Liver (tissue), 9 donors: Measurements from ENCODE around the gene SREBF1. TPM values are rescaled to one million over a fixed set of nuclear protein-coding genes. Genes with fewer than 3 reads are reported as not detected.

Experiments used
- DNase-seq: peaks from one replicate; pipeline ENCODE4 v3.0.0-alpha.2; 2017; ENCODE audit warnings: low spot score
- H3K27ac ChIP-seq, 2 donors: one replicate each; pipeline ENCODE4 v1.7.0; 2013; ENCODE audit warnings: inconsistent platforms in 2 of 2, low read length in 2 of 2, control low read depth in 1 of 2, low read depth in 1 of 2, mild to moderate bottlenecking in 1 of 2
- H3K27me3 ChIP-seq, 4 donors: one replicate each; pipeline versions ENCODE4 v1.6.1 to v1.7.0; 2013; ENCODE audit warnings: low read length in 3 of 4, inconsistent platforms in 1 of 4, mild to moderate bottlenecking in 1 of 4, moderate library complexity in 1 of 4; ENCODE audit not compliant: control insufficient read depth in 4 of 4, insufficient read depth in 4 of 4
- H3K36me3 ChIP-seq, 4 donors: one replicate each; pipeline versions ENCODE4 v1.6.1 to v1.7.0; 2013; ENCODE audit warnings: low read length in 3 of 4, mild to moderate bottlenecking in 3 of 4, low read depth in 1 of 4, moderate library complexity in 1 of 4; ENCODE audit not compliant: control insufficient read depth in 4 of 4, insufficient read depth in 3 of 4
- H3K4me1 ChIP-seq, 4 donors: one replicate each; pipeline versions ENCODE4 v1.6.1 to v1.7.0; 2013; ENCODE audit warnings: low read length in 3 of 4, mild to moderate bottlenecking in 3 of 4, moderate library complexity in 1 of 4; ENCODE audit not compliant: control insufficient read depth in 4 of 4, insufficient read depth in 4 of 4
- H3K4me3 ChIP-seq, 3 donors: one replicate each; pipeline versions ENCODE4 v1.6.1 to v1.7.0; 2013; ENCODE audit warnings: low read length in 3 of 3, control low read depth in 1 of 3, low read depth in 1 of 3, mild to moderate bottlenecking in 1 of 3
- H3K9ac ChIP-seq, 2 donors: one replicate each; pipeline ENCODE4 v1.7.0; 2013; ENCODE audit warnings: low read length in 2 of 2, mild to moderate bottlenecking in 2 of 2, moderate library complexity in 2 of 2, control low read depth in 1 of 2, low read depth in 1 of 2
- H3K9me3 ChIP-seq, 4 donors: one replicate each; pipeline versions ENCODE4 v1.6.1 to v1.7.0; 2013; ENCODE audit warnings: low read length in 3 of 4; ENCODE audit not compliant: control insufficient read depth in 4 of 4
- ATF3 ChIP-seq: IDR thresholded peaks from 2 replicates; pipeline ENCODE4 v1.6.1; 2016; ENCODE audit warnings: antibody characterized with exemption
- EGR1 ChIP-seq, 2 donors: IDR thresholded peaks; 2 replicates each; pipeline ENCODE4 v1.6.1; 2016 to 2018; ENCODE audit warnings: antibody characterized with exemption in 2 of 2, low read depth in 2 of 2
- FOXA1 ChIP-seq: IDR thresholded peaks from 2 replicates; pipeline ENCODE4 v1.6.1; 2016; ENCODE audit warnings: antibody characterized with exemption
- FOXA2 ChIP-seq: IDR thresholded peaks from 2 replicates; pipeline ENCODE4 v1.6.1; 2016; ENCODE audit warnings: antibody characterized with exemption
- GABPA ChIP-seq, 2 donors: IDR thresholded peaks in 1 of 2; conservative IDR thresholded peaks in 1 of 2; 2 replicates each; pipeline ENCODE4 v1.6.1; 2016; ENCODE audit warnings: antibody characterized with exemption in 2 of 2, mild to moderate bottlenecking in 1 of 2, moderate library complexity in 1 of 2
- HNF4A ChIP-seq, 2 donors: conservative IDR thresholded peaks; 2 replicates each; pipeline ENCODE4 v1.6.1; 2016; ENCODE audit warnings: antibody characterized with exemption in 2 of 2, mild to moderate bottlenecking in 2 of 2
- HNF4G ChIP-seq: IDR thresholded peaks from 2 replicates; pipeline ENCODE4 v1.6.1; 2016; ENCODE audit warnings: antibody characterized with exemption
- JUND ChIP-seq, 2 donors: IDR thresholded peaks; 2 replicates each; pipeline ENCODE4 v1.6.1; 2016; ENCODE audit warnings: antibody characterized with exemption in 2 of 2
- MAX ChIP-seq: IDR thresholded peaks from 2 replicates; pipeline ENCODE4 v1.6.1; 2016; ENCODE audit warnings: antibody characterized with exemption
- NR2F2 ChIP-seq: IDR thresholded peaks from 2 replicates; pipeline ENCODE4 v1.6.1; 2016; ENCODE audit warnings: antibody characterized with exemption
- RAD21 ChIP-seq, 2 donors: IDR thresholded peaks; 2 replicates each; pipeline ENCODE4 v1.6.1; 2016; ENCODE audit warnings: antibody characterized with exemption in 2 of 2, mild to moderate bottlenecking in 2 of 2
- RXRA ChIP-seq, 2 donors: IDR thresholded peaks; 2 replicates each; pipeline ENCODE4 v1.6.1; 2017 to 2018; ENCODE audit warnings: antibody characterized with exemption in 2 of 2, mild to moderate bottlenecking in 1 of 2
- SP1 ChIP-seq: IDR thresholded peaks from 2 replicates; pipeline ENCODE4 v1.6.1; 2018; ENCODE audit warnings: antibody characterized with exemption, mild to moderate bottlenecking
- TAF1 ChIP-seq: conservative IDR thresholded peaks from 2 replicates; pipeline ENCODE4 v1.6.1; 2016; ENCODE audit warnings: antibody characterized with exemption, mild to moderate bottlenecking
- YY1 ChIP-seq: IDR thresholded peaks from 2 replicates; pipeline ENCODE4 v1.6.1; 2016; ENCODE audit warnings: antibody characterized with exemption, mild to moderate bottlenecking
- ZBTB33 ChIP-seq: IDR thresholded peaks from 2 replicates; pipeline ENCODE4 v1.6.1; 2016; ENCODE audit warnings: antibody characterized with exemption
- WGBS: extraction: QIAGEN DNeasy Blood & Tissue Kit; methylation state at CpG from one replicate; pipeline ENCODE4 v1.1.7; 2013; 5-methylcytosine and 5-hydroxymethylcytosine counted together
- polyA plus RNA-seq, 2 donors: library from polyadenylated mRNA; stranded (reverse) in 1 of 2; unstranded in 1 of 2; fragments of 200-250 nt in 1 of 2; fragments of >200 nt in 1 of 2; fragmentation: Nextera tagmentation in 1 of 2; extraction: Ambion mirVana in 1 of 2; gene quantifications; one replicate each; pipeline versions ENCODE4 v1.2.1 to v1.2.3, GENCODE V29; 2013 to 2015
- total RNA-seq, 2 donors: library from RNA; depleted of rRNA; stranded (reverse); fragments of >200 nt; gene quantifications; one replicate each; pipeline ENCODE4 v1.2.3, GENCODE V29; 2014
- TF ChIP-seq, protein P1 (sequence below): IDR thresholded peaks from 2 replicates; pipeline ENCODE4 v1.6.1; 2016; ENCODE audit warnings: antibody characterized with exemption, mild to moderate bottlenecking
- TF ChIP-seq, protein P2 (sequence below): fragments of 150-350 bp; IDR thresholded peaks from 2 replicates; pipeline ENCODE4 v1.5.1; 2017; ENCODE audit warnings: improper control_type of control experiment, low read depth, low read length; ENCODE audit not compliant: missing input control
- donor health status: healthy.
- donor health status: healthy.
- donor health status: healthy.
- donor health status: healthy.
- donor health status: healthy.

Gene SREBF1
- total and polyA plus RNA-seq, 4 donors: 66.8 to 133 (median 101) TPM

DNA sequence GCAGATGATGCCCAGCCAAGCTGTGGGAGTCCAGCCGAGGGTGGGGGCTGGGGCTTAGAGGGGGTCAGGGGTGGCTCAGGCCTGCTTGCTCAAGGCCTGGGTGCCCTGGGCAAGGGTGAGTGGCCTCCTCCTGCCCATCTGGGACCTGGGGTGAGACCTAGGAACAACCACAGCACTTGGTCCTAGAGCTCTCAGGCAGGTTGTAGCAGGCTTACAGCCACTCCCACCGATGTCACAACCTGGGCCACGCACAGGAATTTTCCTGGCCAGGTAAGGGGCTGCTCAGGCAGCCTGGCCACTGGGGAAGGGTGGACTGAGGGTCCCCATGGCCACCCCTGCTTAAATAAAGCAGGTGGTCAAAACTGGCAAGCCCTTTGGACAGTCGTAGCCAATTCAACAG, 6.3 kb upstream of the SREBF1 start:
- H3K4me3 ChIP-seq: no peak overlapping the region
- no peak for DNase-seq
- no peaks in the 10 kb centered on the region for H3K9me3 ChIP-seq
- no peaks in the 10 kb centered on the region for H3K36me3 ChIP-seq
- 80% methylated on average over 4 of the region's 4 CpGs for WGBS
- H3K4me1 ChIP-seq: peaks cover 15 to 32% (median 24%) of the 10 kb centered on the region in 4 donors
- H3K27me3 ChIP-seq: no peaks in the 10 kb centered on the region
- TF ChIP-seq FOXA2: no peak
- TF ChIP-seq, protein P1, sequence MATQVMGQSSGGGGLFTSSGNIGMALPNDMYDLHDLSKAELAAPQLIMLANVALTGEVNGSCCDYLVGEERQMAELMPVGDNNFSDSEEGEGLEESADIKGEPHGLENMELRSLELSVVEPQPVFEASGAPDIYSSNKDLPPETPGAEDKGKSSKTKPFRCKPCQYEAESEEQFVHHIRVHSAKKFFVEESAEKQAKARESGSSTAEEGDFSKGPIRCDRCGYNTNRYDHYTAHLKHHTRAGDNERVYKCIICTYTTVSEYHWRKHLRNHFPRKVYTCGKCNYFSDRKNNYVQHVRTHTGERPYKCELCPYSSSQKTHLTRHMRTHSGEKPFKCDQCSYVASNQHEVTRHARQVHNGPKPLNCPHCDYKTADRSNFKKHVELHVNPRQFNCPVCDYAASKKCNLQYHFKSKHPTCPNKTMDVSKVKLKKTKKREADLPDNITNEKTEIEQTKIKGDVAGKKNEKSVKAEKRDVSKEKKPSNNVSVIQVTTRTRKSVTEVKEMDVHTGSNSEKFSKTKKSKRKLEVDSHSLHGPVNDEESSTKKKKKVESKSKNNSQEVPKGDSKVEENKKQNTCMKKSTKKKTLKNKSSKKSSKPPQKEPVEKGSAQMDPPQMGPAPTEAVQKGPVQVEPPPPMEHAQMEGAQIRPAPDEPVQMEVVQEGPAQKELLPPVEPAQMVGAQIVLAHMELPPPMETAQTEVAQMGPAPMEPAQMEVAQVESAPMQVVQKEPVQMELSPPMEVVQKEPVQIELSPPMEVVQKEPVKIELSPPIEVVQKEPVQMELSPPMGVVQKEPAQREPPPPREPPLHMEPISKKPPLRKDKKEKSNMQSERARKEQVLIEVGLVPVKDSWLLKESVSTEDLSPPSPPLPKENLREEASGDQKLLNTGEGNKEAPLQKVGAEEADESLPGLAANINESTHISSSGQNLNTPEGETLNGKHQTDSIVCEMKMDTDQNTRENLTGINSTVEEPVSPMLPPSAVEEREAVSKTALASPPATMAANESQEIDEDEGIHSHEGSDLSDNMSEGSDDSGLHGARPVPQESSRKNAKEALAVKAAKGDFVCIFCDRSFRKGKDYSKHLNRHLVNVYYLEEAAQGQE: no peak
- no peak for TF ChIP-seq JUND (IDR thresholded peaks at IDR 0.05)
- TF ChIP-seq ZBTB33: no peak
- TF ChIP-seq HNF4G: no peak
- no peak for TF ChIP-seq TAF1
- TF ChIP-seq RAD21 (IDR thresholded peaks at IDR 0.05): no peak
- no peak for TF ChIP-seq RXRA (IDR thresholded peaks at IDR 0.05)
- TF ChIP-seq SP1: no peak
- TF ChIP-seq MAX: no peak
- TF ChIP-seq EGR1 (IDR thresholded peaks at IDR 0.05; ENCODE audit: low read depth in 2 of 2): no peak
- TF ChIP-seq NR2F2: no peak
- TF ChIP-seq, protein P2, sequence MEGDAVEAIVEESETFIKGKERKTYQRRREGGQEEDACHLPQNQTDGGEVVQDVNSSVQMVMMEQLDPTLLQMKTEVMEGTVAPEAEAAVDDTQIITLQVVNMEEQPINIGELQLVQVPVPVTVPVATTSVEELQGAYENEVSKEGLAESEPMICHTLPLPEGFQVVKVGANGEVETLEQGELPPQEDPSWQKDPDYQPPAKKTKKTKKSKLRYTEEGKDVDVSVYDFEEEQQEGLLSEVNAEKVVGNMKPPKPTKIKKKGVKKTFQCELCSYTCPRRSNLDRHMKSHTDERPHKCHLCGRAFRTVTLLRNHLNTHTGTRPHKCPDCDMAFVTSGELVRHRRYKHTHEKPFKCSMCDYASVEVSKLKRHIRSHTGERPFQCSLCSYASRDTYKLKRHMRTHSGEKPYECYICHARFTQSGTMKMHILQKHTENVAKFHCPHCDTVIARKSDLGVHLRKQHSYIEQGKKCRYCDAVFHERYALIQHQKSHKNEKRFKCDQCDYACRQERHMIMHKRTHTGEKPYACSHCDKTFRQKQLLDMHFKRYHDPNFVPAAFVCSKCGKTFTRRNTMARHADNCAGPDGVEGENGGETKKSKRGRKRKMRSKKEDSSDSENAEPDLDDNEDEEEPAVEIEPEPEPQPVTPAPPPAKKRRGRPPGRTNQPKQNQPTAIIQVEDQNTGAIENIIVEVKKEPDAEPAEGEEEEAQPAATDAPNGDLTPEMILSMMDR: no peak
- no peak for TF ChIP-seq YY1
- no peak for TF ChIP-seq ATF3
- no peak for TF ChIP-seq HNF4A (conservative IDR thresholded peaks at IDR 0.05)
- TF ChIP-seq GABPA (IDR thresholded peaks at IDR 0.05 in 1 of 2, conservative IDR thresholded peaks at IDR 0.05 in 1 of 2): no peak
- no peak for TF ChIP-seq FOXA1
- H3K9ac ChIP-seq: no peak overlapping the region
- no peak overlapping the region for H3K27ac ChIP-seq
